GM12878 (cell line): ENCODE measurements around the gene TTC39B. TPM values are rescaled to one million over a fixed set of nuclear protein-coding genes. Genes with fewer than 3 reads are reported as not detected.

Experiments
- ATAC-seq: fragments of 200-7000 bp; cut with Tn5 transposase; 3 replicates; pipeline ENCODE4 v1.9.1; 2020; ENCODE audit warnings: mild to moderate bottlenecking, moderate library complexity
- BruUV-seq: library from RNA; stranded (reverse); fragments of 400-500 nt; replicated peaks from 2 replicates; lab custom pipeline; 2021; lab: Mats Ljungman, UMichigan
- CTCF ChIA-PET: fragments of 300-600 bp; sonication (Branson Sonifier 250); formaldehyde crosslinking; extraction: SDS; loops from one replicate; lab custom pipeline; 2021; ENCODE audit warnings: inconsistent platforms; lab: Yijun Ruan, JAX
- POLR2A ChIA-PET: fragments of 350-600 bp; formaldehyde crosslinking; extraction: SDS; loops from one replicate; lab custom pipeline; 2021; ENCODE audit warnings: inconsistent platforms; lab: Charles Lee
- RAD21 ChIA-PET: fragments of 300-600 bp; sonication (Branson Sonifier 250); formaldehyde crosslinking; loops from one replicate; lab custom pipeline; 2023; ENCODE audit warnings: antibody characterized with exemption; ENCODE audit not compliant: unreplicated experiment; lab: Charles Lee
- SMC1A ChIA-PET: fragments of 300-600 bp; sonication (Branson Sonifier 250); formaldehyde crosslinking; loops from one replicate; lab custom pipeline; 2023; ENCODE audit not compliant: unreplicated experiment, uncharacterized antibody; lab: Charles Lee
- DNase-seq: peaks from one replicate; pipeline ENCODE4 v3.0.0-alpha.2; 2011; ENCODE audit warnings: low read depth, low spot score
- FAIRE-seq: peaks from 3 replicates; lab custom pipeline; 2011; peaks lifted over from hg19 to GRCh38; lab: Jason Lieb, UNC
- H2AFZ ChIP-seq: 2 replicates; pipeline ENCODE4 v1.6.0; 2011; ENCODE audit warnings: low read depth, low read length, control low read depth; ENCODE audit not compliant: control insufficient read depth
- H3K27ac ChIP-seq: 2 replicates; pipeline ENCODE4 v1.5.1; 2011; ENCODE audit warnings: control low read depth; ENCODE audit not compliant: control insufficient read depth, insufficient read depth
- H3K27me3 ChIP-seq, 2 experiments: replicated peaks in 1 of 2; 2 replicates each; pipeline versions ENCODE4 v1.6.0 to v1.6.1; 2011; ENCODE audit warnings: low read length in 1 of 2; ENCODE audit not compliant: control insufficient read depth in 2 of 2, insufficient read depth in 2 of 2
- H3K36me3 ChIP-seq, 2 experiments: 2 replicates each; pipeline ENCODE4 v1.5.1; 2011; ENCODE audit warnings: low read length in 1 of 2; ENCODE audit not compliant: control insufficient read depth in 2 of 2, insufficient read depth in 2 of 2
- H3K4me1 ChIP-seq: 2 replicates; pipeline ENCODE4 v1.6.1; 2011; ENCODE audit warnings: mild to moderate bottlenecking, low read length, moderate library complexity, mixed read lengths; ENCODE audit not compliant: control insufficient read depth, insufficient read depth
- H3K4me2 ChIP-seq: 2 replicates; pipeline ENCODE4 v1.6.0; 2011; ENCODE audit warnings: control low read depth; ENCODE audit not compliant: control insufficient read depth, insufficient read depth
- H3K4me3 ChIP-seq: fragments of 200-600 bp; sonication (generic); 2 replicates; pipeline ENCODE4 v1.5.1; 2016
- H3K79me2 ChIP-seq: 2 replicates; pipeline ENCODE4 v1.6.0; 2011; ENCODE audit warnings: low read length; ENCODE audit not compliant: control insufficient read depth, insufficient read depth
- H3K9ac ChIP-seq: 2 replicates; pipeline ENCODE4 v1.8.0; 2011; ENCODE audit warnings: low read length, control low read depth, mixed read lengths; ENCODE audit not compliant: control insufficient read depth, insufficient read depth
- H3K9me3 ChIP-seq: replicated peaks from 3 replicates; pipeline ENCODE4 v1.5.1; 2011; ENCODE audit warnings: mild to moderate bottlenecking, low read length; ENCODE audit not compliant: control insufficient read depth, insufficient read depth
- H4K20me1 ChIP-seq: 2 replicates; pipeline ENCODE4 v1.6.0; 2011; ENCODE audit not compliant: control insufficient read depth, insufficient read depth
- CHD2 ChIP-seq: IDR thresholded peaks from 2 replicates; pipeline ENCODE4 v1.6.1; 2011; ENCODE audit warnings: low read depth, low read length, improper control_type of control experiment, borderline replicate concordance
- EZH2 ChIP-seq: IDR thresholded peaks from 2 replicates; pipeline ENCODE4 v1.6.1; 2012; ENCODE audit warnings: low read depth, mild to moderate bottlenecking, control low read depth, inconsistent platforms, low read length, borderline replicate concordance; ENCODE audit not compliant: control insufficient read depth
- FOS ChIP-seq: IDR thresholded peaks from 3 replicates; pipeline ENCODE4 v1.6.1; 2011; ENCODE audit warnings: borderline replicate concordance; ENCODE audit not compliant: insufficient read length; ENCODE audit errors: extremely low read depth
- HDAC2 ChIP-seq: fragments of 200-600 bp; sonication (generic); IDR thresholded peaks from 2 replicates; pipeline ENCODE4 v1.6.1; 2017
- NFIC ChIP-seq: IDR thresholded peaks from 2 replicates; pipeline ENCODE4 v1.6.1; 2012; ENCODE audit warnings: low read depth, mild to moderate bottlenecking, inconsistent platforms, low read length, moderate library complexity
- NFXL1 ChIP-seq: fragments of 450-650 bp; IDR thresholded peaks from 2 replicates; pipeline ENCODE4 v1.6.1; 2017; ENCODE audit warnings: antibody characterized with exemption, mild to moderate bottlenecking, borderline replicate concordance
- POU2F2 ChIP-seq: IDR thresholded peaks from 3 replicates; pipeline ENCODE4 v1.6.1; 2011; ENCODE audit warnings: low read depth, mild to moderate bottlenecking, low read length, borderline replicate concordance
- RAD51 ChIP-seq: fragments of 450-650 bp; IDR thresholded peaks from 2 replicates; pipeline ENCODE4 v1.6.1; 2016; ENCODE audit warnings: moderate library complexity, mild to moderate bottlenecking, inconsistent platforms
- SMAD5 ChIP-seq: IDR thresholded peaks from 2 replicates; pipeline ENCODE4 v1.6.1; 2016; ENCODE audit warnings: antibody characterized with exemption, low read depth
- SMC3 ChIP-seq: IDR thresholded peaks from 2 replicates; pipeline ENCODE4 v1.6.1; 2011; ENCODE audit warnings: low read length, improper control_type of control experiment, borderline replicate concordance
- SPI1 ChIP-seq: IDR thresholded peaks from 2 replicates; pipeline ENCODE4 v1.6.1; 2011; ENCODE audit warnings: low read depth, mild to moderate bottlenecking, low read length, moderate library complexity, borderline replicate concordance; ENCODE audit not compliant: insufficient read depth
- SREBF1 ChIP-seq: IDR thresholded peaks from 2 replicates; pipeline ENCODE4 v1.6.1; 2012; ENCODE audit warnings: mild to moderate bottlenecking, low read length
- YBX1 ChIP-seq: fragments of 450-650 bp; IDR thresholded peaks from 2 replicates; pipeline ENCODE4 v1.6.1; 2016; ENCODE audit warnings: antibody characterized with exemption
- ZBED1 ChIP-seq: IDR thresholded peaks from 2 replicates; pipeline ENCODE4 v1.6.1; 2016; ENCODE audit warnings: borderline replicate concordance
- ZNF384 ChIP-seq: IDR thresholded peaks from 2 replicates; pipeline ENCODE4 v1.6.1; 2012; ENCODE audit warnings: low read depth, mild to moderate bottlenecking, low read length, improper control_type of control experiment, borderline replicate concordance
- ZNF592 ChIP-seq: fragments of 450-650 bp; IDR thresholded peaks from 2 replicates; pipeline ENCODE4 v1.6.1; 2017; ENCODE audit warnings: mild to moderate bottlenecking, moderate library complexity
- WGBS: methylation state at CpG from one replicate; pipeline ENCODE4 v1.1.6; 2016; ENCODE audit warnings: low lambda C conversion rate; ENCODE audit not compliant: insufficient replicate concordance, insufficient coverage; ENCODE audit errors: missing lambda C conversion rate; 5-methylcytosine and 5-hydroxymethylcytosine counted together
- in situ Hi-C: fragments of 300-500 bp; cut with MboI; formaldehyde crosslinking; loops from 9 replicates; pipeline ENCODE4 v1.14.3; 2018; ENCODE audit warnings: mixed read lengths
- intact Hi-C: fragments of 100-400 bp; cut with micrococcal nuclease; formaldehyde crosslinking; loops from one replicate; pipeline ENCODE4 v1.14.2; 2022; ENCODE audit not compliant: unreplicated experiment
- polyA plus RNA-seq, 11 experiments: library from polyadenylated mRNA; depleted of rRNA in 4 of 11; unstranded in 6 of 11; stranded (reverse) in 5 of 11; fragments of >200 nt; fragmentation: Nextera tagmentation in 4 of 11; fragmentation: Illumina TruSeq in 1 of 11; extraction: Ambion mirVana in 4 of 11; extraction: Trizol in 1 of 11; gene quantifications; 1 replicate in 1 of 11; 2 replicates in 10 of 11; pipeline versions ENCODE4 v1.2.1 to v1.2.3, GENCODE V29; 2011 to 2016; ENCODE audit warnings: inconsistent platforms in 2 of 11, missing spikeins in 2 of 11, low read depth in 1 of 11
- total RNA-seq, 4 experiments: library from RNA; depleted of rRNA in 3 of 4; stranded (reverse); fragments of >200 nt in 3 of 4; fragmentation: Illumina TruSeq in 1 of 4; extraction: Trizol in 1 of 4; gene quantifications; 2 replicates each; pipeline versions ENCODE4 v1.2.1 to v1.2.3, GENCODE V29; 2013 to 2021
- TF ChIP-seq, protein P1 (sequence below): fragments of 450-650 bp; IDR thresholded peaks from 2 replicates; pipeline ENCODE4 v1.6.1; 2017; ENCODE audit warnings: mild to moderate bottlenecking

TTC39B gene
- total and polyA plus RNA-seq, 10 of the 15 experiments (the other 5 are each of a cell fraction or from before 2014, with no cell fraction given) = 0.68 to 2.5 (median 1.5) TPM

- ChIA-PET SMC1A (interaction anchor here (0.9 to 1.0 kb wide), 2 partner anchors 15 to 34 kb away, joined by 3 read pairs; no protein-coding TSS in a partner anchor), RAD21 (interaction anchor here (0.6 kb wide), 1 partner anchor 73 kb away, joined by 3 read pairs; no protein-coding TSS in a partner anchor), POLR2A (interaction anchor here (0.6 kb wide), 2 partner anchors 385 to 388 kb away, joined by 3 to 6 read pairs; no protein-coding TSS in a partner anchor), CTCF (interaction anchor here (1.0 to 7.0 kb wide), 3 partner anchors 12 to 187 kb away, joined by 3 to 149 read pairs (median 4); no protein-coding TSS in a partner anchor)
- Histone ChIP-seq H3K4me1 (no peaks in the 10 kb centered on the region), H3K4me2 (no peak overlapping the region), H3K9ac (no peak overlapping the region), H3K36me3 (no peaks in the 10 kb centered on the region), H3K79me2 (no peaks in the 10 kb centered on the region), H2AFZ (no peak overlapping the region), H3K9me3 (no peaks in the 10 kb centered on the region; the same call in 2 of the 3 replicates), H3K27ac (no peak overlapping the region), H4K20me1 (no peaks in the 10 kb centered on the region), H3K27me3 (no peaks in the 10 kb centered on the region), H3K4me3 (no peak overlapping the region)
- ATAC-seq = no peak
- no peak for FAIRE-seq
- no TSS peak for BruUV-seq
- WGBS = 32% methylated on average over 3 of the region's 3 CpGs
- no peak for DNase-seq
- intact Hi-C loops = no loop called here
- in situ Hi-C loops = loop anchor here (5.0 kb wide), 1 partner anchor 50 kb away; no protein-coding TSS in a partner anchor
- TF ChIP-seq CHD2 (no peak), POU2F2 (no peak), NFXL1 (no peak), YBX1 (no peak), EZH2 (no peak), SMC3 (no peak), SPI1 (no peak), ZBED1 (no peak), FOS (no peak), RAD51 (no peak), ZNF592 (no peak), HDAC2 (no peak), SREBF1 (no peak), ZNF384 (no peak), NFIC (no peak), SMAD5 (no peak)
- TF ChIP-seq, protein P1, sequence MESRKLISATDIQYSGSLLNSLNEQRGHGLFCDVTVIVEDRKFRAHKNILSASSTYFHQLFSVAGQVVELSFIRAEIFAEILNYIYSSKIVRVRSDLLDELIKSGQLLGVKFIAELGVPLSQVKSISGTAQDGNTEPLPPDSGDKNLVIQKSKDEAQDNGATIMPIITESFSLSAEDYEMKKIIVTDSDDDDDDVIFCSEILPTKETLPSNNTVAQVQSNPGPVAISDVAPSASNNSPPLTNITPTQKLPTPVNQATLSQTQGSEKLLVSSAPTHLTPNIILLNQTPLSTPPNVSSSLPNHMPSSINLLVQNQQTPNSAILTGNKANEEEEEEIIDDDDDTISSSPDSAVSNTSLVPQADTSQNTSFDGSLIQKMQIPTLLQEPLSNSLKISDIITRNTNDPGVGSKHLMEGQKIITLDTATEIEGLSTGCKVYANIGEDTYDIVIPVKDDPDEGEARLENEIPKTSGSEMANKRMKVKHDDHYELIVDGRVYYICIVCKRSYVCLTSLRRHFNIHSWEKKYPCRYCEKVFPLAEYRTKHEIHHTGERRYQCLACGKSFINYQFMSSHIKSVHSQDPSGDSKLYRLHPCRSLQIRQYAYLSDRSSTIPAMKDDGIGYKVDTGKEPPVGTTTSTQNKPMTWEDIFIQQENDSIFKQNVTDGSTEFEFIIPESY = no peak
These were observed 99.9 kb downstream of the TTC39B start for GRCh38 chr9:15206903-15207696.
